Muscle layer of colon (tissue), 2 donors: Measurements from ENCODE around the gene DMP1.

Experiments
- H3K27ac ChIP-seq: one replicate; pipeline ENCODE4 v1.7.0; 2013; ENCODE audit warnings: low read depth, mild to moderate bottlenecking, low read length, moderate library complexity
- H3K27me3 ChIP-seq, 2 donors: one replicate each; pipeline ENCODE4 v1.7.0; 2013; ENCODE audit warnings: low read length in 2 of 2, mild to moderate bottlenecking in 2 of 2; ENCODE audit not compliant: insufficient read depth in 2 of 2, control insufficient read depth in 1 of 2
- H3K36me3 ChIP-seq: one replicate; pipeline ENCODE4 v1.7.0; 2013; ENCODE audit warnings: mild to moderate bottlenecking, low read length; ENCODE audit not compliant: insufficient read depth
- H3K4me1 ChIP-seq: one replicate; pipeline ENCODE4 v1.7.0; 2013; ENCODE audit warnings: mild to moderate bottlenecking, low read length; ENCODE audit not compliant: insufficient read depth
- H3K4me3 ChIP-seq, 2 donors: one replicate each; pipeline ENCODE4 v1.7.0; 2013; ENCODE audit warnings: low read length in 2 of 2, low read depth in 1 of 2, mild to moderate bottlenecking in 1 of 2, moderate library complexity in 1 of 2
- H3K9ac ChIP-seq: one replicate; pipeline ENCODE4 v1.7.0; 2013; ENCODE audit warnings: low read length
- H3K9me3 ChIP-seq: one replicate; pipeline ENCODE4 v1.7.0; 2013; ENCODE audit warnings: mild to moderate bottlenecking, low read length
- donor health status: abdominal sarcoma.
- donor health status: Adenocarcinoma of cecum.

The DMP1 gene, protein sequence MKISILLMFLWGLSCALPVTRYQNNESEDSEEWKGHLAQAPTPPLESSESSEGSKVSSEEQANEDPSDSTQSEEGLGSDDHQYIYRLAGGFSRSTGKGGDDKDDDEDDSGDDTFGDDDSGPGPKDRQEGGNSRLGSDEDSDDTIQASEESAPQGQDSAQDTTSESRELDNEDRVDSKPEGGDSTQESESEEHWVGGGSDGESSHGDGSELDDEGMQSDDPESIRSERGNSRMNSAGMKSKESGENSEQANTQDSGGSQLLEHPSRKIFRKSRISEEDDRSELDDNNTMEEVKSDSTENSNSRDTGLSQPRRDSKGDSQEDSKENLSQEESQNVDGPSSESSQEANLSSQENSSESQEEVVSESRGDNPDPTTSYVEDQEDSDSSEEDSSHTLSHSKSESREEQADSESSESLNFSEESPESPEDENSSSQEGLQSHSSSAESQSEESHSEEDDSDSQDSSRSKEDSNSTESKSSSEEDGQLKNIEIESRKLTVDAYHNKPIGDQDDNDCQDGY

GRCh38 chr4:87649980-87650379, at the start of gene DMP1:
TSS of gene DMP1 (plus strand) at chr4:87650280. CDS start at chr4:87656493, 6,213 bp downstream.
- no peaks in the 10 kb centered on the region for H3K4me1 ChIP-seq
- H3K36me3 ChIP-seq = no peaks in the 10 kb centered on the region
- no peak within 1 kb of the TSS for H3K4me3 ChIP-seq
- no peak within 1 kb of the TSS for H3K27ac ChIP-seq
- no peaks in the 10 kb centered on the region for H3K27me3 ChIP-seq
- H3K9me3 ChIP-seq = no peaks in the 10 kb centered on the region
- no peak within 1 kb of the TSS for H3K9ac ChIP-seq

DNA sequence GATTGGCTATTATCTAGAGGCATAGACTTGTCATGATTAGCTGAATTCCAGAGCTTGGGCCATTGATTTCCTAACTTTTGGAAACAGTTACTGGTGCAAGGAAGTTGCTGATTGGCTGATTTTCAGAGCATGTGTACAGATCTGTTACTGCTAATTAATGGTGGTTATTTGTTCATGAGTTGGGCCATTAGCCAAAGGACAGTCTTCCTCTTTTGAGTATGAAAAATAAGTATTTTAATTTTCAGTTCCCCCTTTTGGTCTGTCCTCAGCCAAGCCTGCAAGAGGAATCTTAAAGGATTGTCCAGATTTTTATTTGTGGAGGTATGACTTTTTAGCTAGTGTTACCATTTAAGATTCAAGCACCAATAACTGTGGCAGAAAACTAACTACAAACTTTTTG, 48.7 kb upstream of the DMP1 start:
- Histone ChIP-seq H3K27ac (no peak overlapping the region), H3K9ac (no peak overlapping the region)

GRCh38 chr4:87608229-87608628, 41.9 kb upstream of the DMP1 start, which contains the start of gene DSPP:
TSS of gene DSPP (plus strand) at chr4:87608529. CDS start at chr4:87610909, 2,380 bp downstream.
- Histone ChIP-seq H3K9ac (no peak within 1 kb of the TSS), H3K4me3 (no peak within 1 kb of the TSS), H3K27ac (no peak within 1 kb of the TSS), H3K4me1 (no peaks in the 10 kb centered on the region), H3K9me3 (no peaks in the 10 kb centered on the region), H3K36me3 (no peaks in the 10 kb centered on the region), H3K27me3 (no peaks in the 10 kb centered on the region)

More for the DNA sequence above, 48.7 kb upstream of the DMP1 start:
- Histone ChIP-seq H3K4me1 (no peaks in the 10 kb centered on the region), H3K4me3 (no peak overlapping the region), H3K27me3 (no peaks in the 10 kb centered on the region), H3K36me3 (no peaks in the 10 kb centered on the region), H3K9me3 (no peaks in the 10 kb centered on the region)

DNA sequence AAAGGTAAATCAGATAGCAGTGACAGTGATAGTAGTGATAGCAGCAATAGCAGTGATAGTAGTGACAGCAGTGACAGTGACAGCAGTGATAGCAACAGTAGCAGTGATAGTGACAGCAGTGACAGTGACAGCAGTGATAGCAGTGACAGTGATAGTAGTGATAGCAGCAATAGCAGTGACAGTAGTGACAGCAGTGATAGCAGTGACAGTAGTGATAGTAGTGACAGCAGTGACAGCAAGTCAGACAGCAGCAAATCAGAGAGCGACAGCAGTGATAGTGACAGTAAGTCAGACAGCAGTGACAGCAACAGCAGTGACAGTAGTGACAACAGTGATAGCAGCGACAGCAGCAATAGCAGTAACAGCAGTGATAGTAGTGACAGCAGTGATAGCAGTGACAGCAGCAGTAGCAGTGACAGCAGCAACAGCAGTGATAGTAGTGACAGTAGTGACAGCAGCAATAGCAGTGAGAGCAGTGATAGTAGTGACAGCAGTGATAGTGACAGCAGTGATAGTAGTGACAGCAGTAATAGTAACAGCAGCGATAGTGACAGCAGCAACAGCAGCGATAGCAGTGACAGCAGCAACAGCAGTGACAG, 35.7 kb upstream of the DMP1 start:
- Histone ChIP-seq H3K4me1 (no peaks in the 10 kb centered on the region), H3K9me3 (no peaks in the 10 kb centered on the region), H3K9ac (no peak overlapping the region), H3K36me3 (no peaks in the 10 kb centered on the region), H3K27me3 (no peaks in the 10 kb centered on the region), H3K4me3 (no peak overlapping the region), H3K27ac (no peak overlapping the region)

DNA sequence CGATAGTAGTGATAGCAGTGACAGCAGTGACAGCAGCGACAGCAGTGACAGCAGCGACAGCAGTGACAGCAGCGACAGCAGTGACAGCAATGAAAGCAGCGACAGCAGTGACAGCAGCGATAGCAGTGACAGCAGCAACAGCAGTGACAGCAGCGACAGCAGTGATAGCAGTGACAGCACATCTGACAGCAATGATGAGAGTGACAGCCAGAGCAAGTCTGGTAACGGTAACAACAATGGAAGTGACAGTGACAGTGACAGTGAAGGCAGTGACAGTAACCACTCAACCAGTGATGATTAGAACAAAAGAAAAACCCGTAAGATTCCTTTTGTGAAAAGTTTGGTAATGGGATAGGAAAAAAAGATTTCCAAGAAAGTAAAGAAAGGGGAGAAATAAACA, 33.8 kb upstream of the DMP1 start:
- no peak overlapping the region for H3K4me3 ChIP-seq
- no peaks in the 10 kb centered on the region for H3K36me3 ChIP-seq
- no peaks in the 10 kb centered on the region for H3K4me1 ChIP-seq
- no peak overlapping the region for H3K9ac ChIP-seq
- H3K27me3 ChIP-seq = no peaks in the 10 kb centered on the region
- no peaks in the 10 kb centered on the region for H3K9me3 ChIP-seq
- H3K27ac ChIP-seq = no peak overlapping the region

DNA sequence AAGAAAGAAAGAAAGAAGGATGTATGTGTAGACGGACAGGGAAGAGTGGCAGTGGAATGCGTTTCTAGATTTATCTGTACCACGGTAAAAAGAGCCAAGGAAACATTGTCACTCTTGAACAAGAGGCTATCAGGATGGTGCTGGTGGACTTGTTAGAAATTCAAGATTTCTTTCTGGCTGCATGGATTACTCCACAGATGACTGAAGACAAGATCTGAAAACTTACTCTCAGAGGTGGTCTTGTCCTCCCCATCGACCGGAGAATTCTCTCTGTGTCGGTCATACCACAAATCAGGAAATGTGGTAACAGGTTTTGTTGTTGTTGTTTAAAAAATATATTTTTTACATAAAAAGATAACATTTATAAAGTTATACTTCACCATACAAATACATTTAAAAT, 30.0 kb upstream of the DMP1 start:
- Histone ChIP-seq H3K9ac (no peak overlapping the region), H3K4me3 (no peak overlapping the region), H3K9me3 (no peaks in the 10 kb centered on the region), H3K27me3 (no peaks in the 10 kb centered on the region), H3K4me1 (no peaks in the 10 kb centered on the region), H3K27ac (no peak overlapping the region), H3K36me3 (no peaks in the 10 kb centered on the region)

DNA sequence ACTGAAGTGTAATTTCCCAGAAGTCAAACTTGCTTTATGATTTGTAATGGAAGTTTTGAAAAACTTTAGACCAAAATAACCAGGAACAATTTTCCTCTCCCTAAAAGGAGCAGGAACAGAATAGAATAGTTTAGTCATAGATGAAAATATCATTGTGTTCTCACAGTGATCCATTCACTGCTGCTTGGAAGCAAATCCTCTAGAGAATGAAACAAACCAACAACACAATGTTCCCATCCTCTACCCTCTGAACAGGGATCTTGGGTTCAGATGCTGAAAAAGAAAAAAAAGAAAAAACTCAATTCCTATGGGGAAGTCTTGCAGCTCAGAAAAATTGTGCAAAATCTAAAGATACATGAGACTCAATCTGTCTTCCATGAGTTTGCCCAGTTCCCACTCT, 29.6 kb upstream of the DMP1 start:
- H3K9me3 ChIP-seq = no peaks in the 10 kb centered on the region
- H3K9ac ChIP-seq = no peak overlapping the region
- no peak overlapping the region for H3K4me3 ChIP-seq
- no peaks in the 10 kb centered on the region for H3K27me3 ChIP-seq
- H3K36me3 ChIP-seq = no peaks in the 10 kb centered on the region
- H3K27ac ChIP-seq = no peak overlapping the region
- H3K4me1 ChIP-seq = no peaks in the 10 kb centered on the region

DNA sequence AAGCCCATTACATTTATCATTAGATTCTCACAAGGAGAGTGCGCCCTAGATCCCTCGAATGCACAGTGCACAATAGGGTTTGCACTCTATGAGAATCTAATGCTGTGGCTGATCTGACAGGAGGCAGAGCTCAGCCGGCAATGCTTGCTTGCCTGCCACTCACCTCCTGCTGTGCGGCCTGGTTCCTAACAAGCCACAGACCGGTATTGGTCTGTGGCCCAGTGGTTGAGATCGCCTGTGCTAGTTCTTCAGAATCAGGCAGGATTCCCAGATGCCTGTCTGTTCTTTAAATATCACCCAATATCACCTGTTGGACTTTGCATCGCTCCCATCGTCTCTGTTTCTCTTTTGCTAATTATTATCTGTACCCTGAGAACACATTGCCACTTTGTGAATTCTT, 27.8 kb upstream of the DMP1 start:
- Histone ChIP-seq H3K27me3 (no peaks in the 10 kb centered on the region), H3K27ac (no peak overlapping the region), H3K36me3 (no peaks in the 10 kb centered on the region), H3K9ac (no peak overlapping the region), H3K9me3 (no peaks in the 10 kb centered on the region), H3K4me3 (no peak overlapping the region), H3K4me1 (no peaks in the 10 kb centered on the region)

DNA sequence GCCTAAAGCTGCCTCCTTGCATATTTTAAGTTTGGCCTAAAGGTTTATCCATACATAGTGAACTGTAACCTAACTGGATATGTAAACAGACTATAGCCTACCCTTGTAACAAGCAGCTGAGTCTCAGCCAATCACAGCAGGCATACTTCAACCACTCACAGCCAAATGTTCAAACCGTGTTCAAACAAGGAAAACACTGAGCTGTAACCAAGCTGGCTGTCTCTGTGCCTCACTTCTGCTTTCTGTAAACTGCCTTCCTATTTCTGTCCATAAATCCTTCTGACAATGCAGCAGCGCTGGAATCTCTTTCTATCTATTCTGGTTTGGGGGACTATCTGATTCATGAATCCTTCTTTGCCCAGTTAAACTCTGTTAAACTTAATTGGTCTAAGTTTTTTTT, 25.4 kb upstream of the DMP1 start:
- Histone ChIP-seq H3K9ac (no peak overlapping the region), H3K36me3 (no peaks in the 10 kb centered on the region), H3K4me1 (no peaks in the 10 kb centered on the region), H3K27me3 (no peaks in the 10 kb centered on the region), H3K27ac (no peak overlapping the region), H3K9me3 (no peaks in the 10 kb centered on the region), H3K4me3 (no peak overlapping the region)

DNA sequence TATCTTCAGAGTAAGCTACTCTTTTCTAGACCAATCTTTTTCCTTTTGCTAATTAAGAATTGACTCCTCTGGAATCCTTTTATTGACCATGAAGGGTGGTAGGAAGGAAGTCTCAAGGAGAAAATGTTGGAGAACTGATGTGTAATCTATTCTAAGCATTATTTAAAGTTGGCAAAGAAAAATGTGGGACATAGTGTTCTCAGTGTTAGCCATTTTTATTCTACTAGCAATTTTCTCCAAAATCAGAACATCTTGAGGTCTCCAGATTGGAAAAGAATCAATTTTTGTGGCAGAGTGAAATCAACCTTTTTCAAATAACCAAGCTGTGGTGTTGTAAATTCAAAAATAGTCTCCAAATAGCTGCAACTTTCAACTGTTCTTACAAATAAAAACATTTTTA, 18.4 kb upstream of the DMP1 start:
- Histone ChIP-seq H3K27ac (no peak overlapping the region), H3K27me3 (no peaks in the 10 kb centered on the region), H3K4me1 (peaks cover 9% of the 10 kb centered on the region), H3K36me3 (no peaks in the 10 kb centered on the region), H3K9me3 (no peaks in the 10 kb centered on the region), H3K9ac (no peak overlapping the region), H3K4me3 (no peak overlapping the region)

- Histone ChIP-seq H3K27me3 (no peaks in the 10 kb centered on the region), H3K27ac (no peak overlapping the region), H3K4me3 (no peak overlapping the region), H3K9ac (no peak overlapping the region), H3K36me3 (no peaks in the 10 kb centered on the region), H3K9me3 (no peaks in the 10 kb centered on the region), H3K4me1 (peaks cover 9% of the 10 kb centered on the region)
Measured at GRCh38 chr4:87632469-87632868, 17.6 kb upstream of the DMP1 start.
